Stimulated activated CD4-positive, alpha-beta T cell treated with anti-CD3 and anti-CD28 coated beads, TNF-alpha, amount 100 ng/mL, for 24 hours (primary cell): ENCODE data around the gene EDDM3A.
"Not testable (repeated sequence)": the region's sequence is repeated elsewhere in the genome, so short reads cannot be mapped to it uniquely, and the experiment has no call there.

Experiments
- DNase-seq, 3 experiments: peaks; one replicate each; pipeline ENCODE4 v3.0.0-alpha.2; 2020; ENCODE audit warnings: low read depth in 3 of 3

Gene EDDM3A

GRCh38 chr14:20745571-20746358 is at the start of gene EDDM3A:
TSS of gene EDDM3A (plus strand) at chr14:20745887. CDS start at chr14:20747581, 1,694 bp downstream.
- DNase-seq: no peak

- no peak for DNase-seq
Measured at GRCh38 chr14:20696764-20697163, 48.9 kb upstream of the EDDM3A start.

- peak; percentile 20 to 59 (median 42) for DNase-seq
Measured at GRCh38 chr14:20697273-20698017, 48.2 kb upstream of the EDDM3A start.

- DNase-seq: no peak
Measured at GRCh38 chr14:20698018-20698329, 47.7 kb upstream of the EDDM3A start.

- DNase-seq: no peak
Measured at GRCh38 chr14:20698934-20699333, 46.8 kb upstream of the EDDM3A start.

- no peak for DNase-seq
Measured at GRCh38 chr14:20699931-20700330, 45.8 kb upstream of the EDDM3A start.

- not testable (repeated sequence) for DNase-seq
Measured at GRCh38 chr14:20700965-20701364, 44.7 kb upstream of the EDDM3A start.

GRCh38 chr14:20706657-20707355 is 38.9 kb upstream of the EDDM3A start:
- DNase-seq: no peak

- DNase-seq: no peak
Measured at GRCh38 chr14:20707622-20708021, 38.1 kb upstream of the EDDM3A start.

GRCh38 chr14:20711261-20711660 is 34.4 kb upstream of the EDDM3A start:
- DNase-seq: no peak

- DNase-seq: no peak
Measured at GRCh38 chr14:20711685-20712084, 34.0 kb upstream of the EDDM3A start.

GRCh38 chr14:20712904-20713303 is 32.8 kb upstream of the EDDM3A start:
- no peak for DNase-seq

GRCh38 chr14:20714593-20715250 is 31.0 kb upstream of the EDDM3A start:
- no peak for DNase-seq

GRCh38 chr14:20719777-20720176 is 25.9 kb upstream of the EDDM3A start:
- DNase-seq: no peak

GRCh38 chr14:20720741-20721140 is 24.9 kb upstream of the EDDM3A start:
- DNase-seq: no peak

- no peak for DNase-seq
Measured at GRCh38 chr14:20722016-20722415, 23.7 kb upstream of the EDDM3A start.

GRCh38 chr14:20723488-20723887 is 22.2 kb upstream of the EDDM3A start:
- no peak for DNase-seq

GRCh38 chr14:20726121-20726520 is 19.6 kb upstream of the EDDM3A start:
- DNase-seq: not testable (repeated sequence)

GRCh38 chr14:20726531-20726930 is 19.2 kb upstream of the EDDM3A start:
- no peak for DNase-seq

- no peak for DNase-seq
Measured at GRCh38 chr14:20730891-20731290, 14.8 kb upstream of the EDDM3A start.

- DNase-seq: no peak
Measured at GRCh38 chr14:20732477-20732876, 13.2 kb upstream of the EDDM3A start.

- DNase-seq: no peak
Measured at GRCh38 chr14:20732979-20733635, 12.6 kb upstream of the EDDM3A start.
